NCI-H446 treated with DMSO at 0.1 percent for 48 hours (cell line): ENCODE results near the gene COG4.

Experiments
- DNase-seq: peaks from one replicate; lab custom pipeline; 2025; lab: John Stamatoyannopoulos, UW

Gene COG4

GRCh38 chr16:70432723-70433457 is 90.5 kb downstream of the COG4 start:
- no peak for DNase-seq

GRCh38 chr16:70432356-70432722 is 91.0 kb downstream of the COG4 start:
- DNase-seq: no peak

GRCh38 chr16:70430667-70431536 is 92.5 kb downstream of the COG4 start:
- no peak for DNase-seq
